Renal cortical epithelial cell (primary cell): ENCODE data around the gene ATXN3L. TPM values are rescaled to one million over a fixed set of nuclear protein-coding genes. Genes with fewer than 3 reads are reported as not detected.

Source experiments
- DNase-seq: peaks from one replicate; pipeline ENCODE4 v3.0.0-alpha.2; 2011; ENCODE audit warnings: low read depth
- total RNA-seq: library from RNA; depleted of rRNA; stranded (reverse); fragments of >200 nt; gene quantifications from 2 replicates; pipeline ENCODE4 v1.2.3, GENCODE V29; 2014

The ATXN3L gene
- total RNA-seq, 1 donor from 2014 or later = not detected

DNA sequence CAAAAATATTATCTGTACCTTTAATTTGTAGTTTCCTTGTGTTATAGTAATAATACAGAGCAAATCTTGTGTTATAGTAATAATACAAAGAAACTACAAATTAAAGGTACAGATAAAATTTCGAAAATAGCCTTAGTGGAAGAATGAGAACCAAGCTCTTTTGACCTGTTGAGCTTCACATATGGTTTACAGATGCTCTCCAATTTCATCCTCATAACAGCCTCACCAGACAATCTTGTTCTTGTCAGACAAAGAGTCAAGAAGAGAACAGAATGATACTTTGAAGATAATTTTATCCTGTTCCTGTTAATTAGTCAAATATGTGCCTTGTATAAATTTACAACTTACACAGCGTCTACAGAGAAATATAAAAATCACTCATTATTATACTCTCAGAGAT lies 12.8 kb downstream of the ATXN3L start:
- DNase-seq = no peak

DNA sequence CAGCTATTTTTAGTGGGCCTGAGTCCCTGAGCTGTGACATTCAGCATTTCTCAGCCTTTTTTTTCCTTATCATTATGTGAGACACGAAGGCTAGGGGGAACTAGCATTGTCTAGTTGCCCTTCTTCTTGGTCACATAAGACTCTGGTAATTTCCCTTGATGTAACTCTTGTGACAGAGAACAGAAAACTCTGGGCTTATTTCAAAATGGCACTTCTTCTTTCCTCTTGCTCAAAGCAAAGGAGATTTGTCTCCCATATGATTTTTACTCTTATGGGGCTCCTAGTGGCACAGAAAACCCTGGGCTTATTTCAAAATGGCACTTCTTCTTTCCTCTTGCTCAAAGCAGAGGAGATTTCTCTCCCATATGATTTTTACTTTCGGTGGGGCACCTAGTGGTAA lies 14.7 kb downstream of the ATXN3L start:
- no peak for DNase-seq

DNA sequence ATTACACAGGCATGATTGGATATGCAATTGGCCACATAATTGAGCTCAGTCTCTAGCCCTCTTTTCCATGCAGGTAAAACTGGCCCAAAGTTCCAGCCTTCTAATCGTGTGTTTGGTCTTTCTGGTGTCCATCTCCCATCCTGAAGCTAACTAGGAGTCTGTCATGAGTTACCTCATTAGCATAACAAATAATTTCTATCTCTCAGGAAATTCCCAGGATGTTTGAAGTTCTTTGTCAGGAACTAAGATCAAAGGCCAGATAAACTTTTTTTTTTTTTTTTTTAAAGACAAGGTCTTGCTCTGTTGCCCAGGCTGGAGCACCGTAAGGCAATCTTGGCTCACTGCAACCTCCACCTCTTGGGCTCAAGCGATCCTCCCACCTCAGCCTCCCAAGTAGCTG lies 15.8 kb downstream of the ATXN3L start:
- no peak for DNase-seq

DNA sequence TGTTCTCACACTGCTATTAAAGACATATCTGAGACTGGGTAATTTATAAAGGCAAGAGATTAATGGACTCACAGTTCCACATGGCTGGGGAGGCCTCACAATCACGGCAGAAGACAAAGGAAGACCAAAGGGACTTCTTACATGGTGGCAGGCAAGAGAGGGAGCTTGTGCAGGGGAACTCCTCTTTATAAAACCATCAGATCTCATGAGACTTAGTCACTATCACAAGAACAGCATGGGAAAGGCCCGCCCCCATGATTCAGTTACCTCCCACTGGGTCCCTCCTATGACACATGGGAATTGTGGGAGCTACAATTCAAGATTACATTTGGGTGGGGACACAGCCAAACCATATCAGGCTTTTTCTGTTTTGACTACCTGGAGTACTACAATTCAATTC lies 16.6 kb downstream of the ATXN3L start:
- peak; percentile 7 for DNase-seq

DNA sequence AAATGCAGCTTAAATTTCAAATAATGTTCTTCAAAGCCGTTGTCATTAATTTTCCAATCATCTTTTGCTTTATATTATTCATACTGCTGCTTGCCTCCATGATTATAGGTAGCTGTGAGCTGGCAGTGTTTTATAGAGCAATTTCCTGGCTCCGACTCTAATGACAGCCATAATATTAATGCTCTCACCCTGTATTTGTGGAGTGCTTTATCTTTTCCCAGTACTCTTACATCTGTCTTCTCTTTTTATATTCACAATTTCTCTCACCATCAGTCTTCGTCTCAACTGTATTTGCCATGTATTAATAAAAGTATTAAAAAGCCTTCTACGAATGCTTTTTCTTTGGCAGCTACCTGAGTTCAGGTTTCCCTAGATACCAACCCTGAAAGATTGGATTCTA lies 21.0 kb downstream of the ATXN3L start:
- DNase-seq = no peak

DNA sequence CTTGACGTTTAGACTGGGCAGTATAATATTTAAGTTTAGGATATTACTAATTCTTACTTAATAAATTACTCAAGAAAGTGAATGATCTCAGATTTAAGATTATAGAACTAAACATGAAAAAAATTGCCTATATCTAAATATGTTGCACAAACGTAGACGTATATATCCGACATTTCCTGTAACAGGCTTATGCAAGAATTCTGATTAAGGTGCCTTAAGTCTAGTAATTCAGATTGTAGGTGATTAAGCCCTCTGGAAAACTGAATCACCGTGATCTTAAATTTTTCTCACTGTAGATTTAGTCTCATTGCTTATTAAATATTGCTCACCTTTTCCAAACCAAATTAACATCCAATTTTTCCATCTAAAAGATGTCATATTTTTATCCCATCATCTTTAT lies 24.0 kb downstream of the ATXN3L start:
- no peak for DNase-seq

DNA sequence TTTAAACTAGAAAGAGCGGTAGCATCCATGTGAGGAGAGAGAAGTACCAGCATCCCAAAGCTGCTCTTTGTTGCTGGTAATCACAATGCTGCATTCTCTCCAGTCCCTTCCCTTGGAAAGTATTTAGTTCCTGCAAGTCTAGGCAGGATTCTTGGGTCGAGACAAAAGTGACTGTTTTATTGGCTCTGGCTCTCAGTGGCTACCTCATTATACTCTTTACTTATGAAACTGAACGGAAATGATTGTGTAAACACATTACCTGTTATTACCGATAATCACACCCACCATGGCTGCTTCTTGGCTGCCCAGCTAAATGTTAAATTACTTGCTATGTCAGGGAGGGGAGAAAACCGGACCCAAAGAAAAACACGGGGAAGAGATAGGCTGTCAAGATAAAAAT lies 26.2 kb downstream of the ATXN3L start:
- DNase-seq = peak; percentile 4

DNA sequence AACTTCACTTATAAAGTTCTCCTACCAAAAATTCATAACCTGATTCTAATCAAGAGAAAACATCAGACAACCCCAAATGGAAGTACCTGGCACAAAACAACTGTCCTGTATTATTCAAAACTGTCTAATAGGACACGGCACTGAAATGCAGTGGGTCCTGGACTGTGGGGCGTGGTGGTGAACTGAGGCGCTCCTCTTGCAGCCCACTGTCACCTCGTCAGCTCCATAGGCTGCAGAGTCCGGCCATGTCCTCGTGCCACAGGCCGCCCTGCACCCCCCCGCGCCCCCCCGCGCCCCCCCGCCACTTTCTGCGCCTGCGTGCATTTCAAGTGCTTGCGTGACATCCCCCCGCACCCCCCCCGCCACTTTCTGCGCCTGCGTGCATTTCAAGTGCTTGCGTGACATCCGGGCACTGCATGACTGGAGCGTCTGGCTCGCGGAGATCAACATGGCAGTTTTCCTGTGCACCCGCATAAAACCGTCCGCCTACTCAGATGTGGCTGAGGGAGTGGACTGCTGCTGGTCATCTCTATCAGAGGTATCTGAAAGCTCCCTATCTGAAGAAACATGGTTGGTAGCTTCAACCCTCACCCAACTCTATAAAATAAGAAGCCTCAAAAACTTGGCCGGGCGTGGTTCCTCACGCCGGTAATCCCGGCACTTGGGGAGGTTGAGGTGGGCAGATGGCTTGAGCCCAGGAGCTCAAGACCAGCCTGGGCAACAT lies 28.8 kb downstream of the ATXN3L start:
- DNase-seq = no peak

DNA sequence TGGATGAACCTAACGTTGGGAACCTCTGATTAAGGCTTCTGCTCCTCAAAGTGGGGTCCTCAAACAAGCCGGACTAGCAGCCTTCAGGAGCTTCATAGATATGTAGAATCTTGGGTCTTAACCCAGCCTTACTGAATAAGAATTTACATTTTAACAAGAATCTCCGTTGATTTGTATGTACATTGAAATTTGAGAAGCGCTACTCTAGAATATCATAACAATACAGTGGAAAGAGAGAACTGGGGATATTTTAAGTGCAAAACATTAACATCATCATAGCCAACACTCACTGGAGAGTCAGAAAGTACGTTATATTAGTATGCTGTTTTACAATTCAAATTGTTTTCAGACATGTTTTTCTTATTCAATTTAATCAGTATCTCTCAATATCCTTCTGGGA lies 31.2 kb downstream of the ATXN3L start:
- no peak for DNase-seq

DNA sequence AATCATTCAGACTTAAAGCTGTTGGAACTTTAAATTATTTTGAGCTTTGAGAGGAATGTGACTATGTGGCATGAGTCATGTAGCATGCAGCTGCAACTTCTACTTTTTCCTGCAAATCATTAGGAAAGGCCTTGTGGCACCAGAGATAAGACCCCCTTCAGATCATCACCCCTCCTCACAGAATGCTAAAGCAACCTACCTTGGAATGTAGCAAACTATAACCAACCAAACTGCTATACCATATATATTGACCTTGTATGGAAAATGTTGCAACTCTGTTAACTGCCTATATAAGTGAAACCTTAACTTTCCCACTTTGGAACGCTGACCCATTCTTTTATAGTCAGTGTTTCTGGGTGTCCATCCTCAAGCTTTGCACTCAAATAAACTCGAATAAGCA lies 32.0 kb downstream of the ATXN3L start:
- DNase-seq = peak; percentile 67

DNA sequence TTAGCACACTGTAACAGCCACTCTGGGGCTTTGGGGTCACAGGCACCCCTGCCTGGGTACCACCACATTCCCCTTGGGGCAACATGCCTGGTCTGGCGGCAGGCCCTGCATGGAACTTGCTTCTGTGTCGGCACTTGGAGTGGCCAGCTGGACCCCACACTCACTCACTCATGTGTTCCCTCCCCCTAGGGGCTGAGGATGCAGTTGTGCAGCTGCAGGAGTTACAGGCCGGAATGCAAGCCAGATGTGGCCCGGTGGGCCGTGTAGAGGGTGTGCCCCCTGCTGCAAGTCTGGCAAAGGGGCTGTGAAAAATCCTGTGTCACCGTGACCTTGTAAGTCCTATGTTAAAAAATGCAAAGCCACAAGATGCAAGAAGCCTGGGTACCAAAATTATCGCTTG lies 34.2 kb downstream of the ATXN3L start:
- no peak for DNase-seq

DNA sequence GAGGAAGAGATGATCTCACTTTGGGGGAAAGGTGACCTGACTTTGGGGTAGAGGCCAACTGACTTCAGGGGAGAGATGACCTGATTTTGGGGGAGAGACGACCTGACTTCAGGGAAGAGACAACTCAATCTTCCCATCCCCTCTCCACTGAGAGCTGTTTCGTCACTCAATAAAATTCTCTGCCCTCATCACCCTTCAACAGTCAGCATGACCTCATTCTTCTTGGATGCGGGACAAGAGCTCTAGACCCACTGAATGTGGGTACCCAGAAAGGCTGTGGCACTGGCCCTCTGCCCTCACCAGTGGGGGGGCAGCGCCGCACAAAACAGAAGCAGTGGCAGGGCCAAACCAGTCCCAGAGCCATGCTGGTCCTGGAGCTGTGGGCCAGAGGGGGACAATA lies 34.6 kb downstream of the ATXN3L start:
- DNase-seq = no peak

DNA sequence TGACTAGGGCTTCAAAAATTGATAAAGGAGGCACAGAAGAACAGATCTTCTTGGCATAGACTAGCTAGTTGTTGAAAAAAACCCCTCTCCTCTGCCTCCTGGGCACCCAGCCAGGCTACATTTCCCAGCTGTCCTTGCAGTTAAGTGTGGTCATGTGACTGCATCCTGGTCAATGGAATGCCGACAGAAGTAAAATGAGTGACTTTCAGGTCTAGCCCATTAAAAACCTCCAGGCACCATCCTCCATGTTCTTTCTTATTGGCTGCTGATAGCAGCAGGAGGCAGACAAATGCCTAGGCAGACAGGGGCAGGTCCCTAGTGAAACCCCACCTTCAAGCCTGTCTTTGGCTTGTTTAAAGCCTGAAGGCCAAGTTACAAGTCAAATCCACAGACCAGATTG lies 35.3 kb downstream of the ATXN3L start:
- no peak for DNase-seq

DNA sequence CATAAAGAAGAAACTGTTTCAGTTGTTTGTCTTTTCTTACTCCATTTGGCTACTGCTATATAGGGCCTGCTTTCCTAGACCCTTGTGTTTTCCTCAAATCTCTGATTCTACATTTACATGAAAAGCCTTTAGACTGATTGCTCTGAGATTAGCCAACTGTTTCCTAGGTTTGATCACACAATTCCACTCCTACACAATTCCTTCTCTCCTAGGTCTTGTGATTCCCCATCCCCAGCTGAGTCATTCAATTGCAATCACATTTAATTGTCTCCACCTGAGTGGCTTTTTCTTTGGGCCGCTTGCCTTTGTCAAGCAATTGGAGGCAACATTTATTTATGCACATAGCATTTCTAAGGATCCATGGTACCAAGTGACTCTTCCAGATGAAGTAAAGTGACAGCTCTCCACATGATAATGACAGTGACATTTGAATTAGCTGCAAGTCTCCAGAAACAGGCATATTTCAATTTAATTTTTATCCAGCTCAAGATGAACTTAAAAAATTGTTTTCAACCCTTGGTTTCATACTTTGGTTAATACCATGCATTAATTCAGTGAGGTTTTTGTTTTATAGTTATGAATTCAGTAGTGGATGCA lies 35.8 kb downstream of the ATXN3L start:
- DNase-seq = peak; percentile 92

DNA sequence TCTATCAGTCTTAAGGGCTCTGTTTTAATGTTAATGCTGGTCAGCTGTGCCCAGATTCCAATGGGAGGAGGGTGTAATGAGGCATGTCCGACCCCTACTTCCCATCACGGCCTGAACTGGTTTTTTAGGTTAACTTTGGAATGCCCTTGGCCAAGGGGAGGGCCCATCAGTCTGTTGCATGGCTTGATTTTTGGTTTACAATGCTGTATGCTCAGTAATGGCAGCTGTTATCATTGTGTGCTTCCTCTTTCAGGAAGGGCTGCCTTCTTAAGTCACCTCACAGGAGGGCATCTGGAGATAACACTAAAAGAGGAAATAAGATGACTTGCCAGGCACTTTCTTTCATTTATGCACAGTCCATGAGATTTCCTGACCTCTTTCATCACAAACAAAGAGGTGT lies 36.3 kb downstream of the ATXN3L start:
- DNase-seq = peak; percentile 53

DNA sequence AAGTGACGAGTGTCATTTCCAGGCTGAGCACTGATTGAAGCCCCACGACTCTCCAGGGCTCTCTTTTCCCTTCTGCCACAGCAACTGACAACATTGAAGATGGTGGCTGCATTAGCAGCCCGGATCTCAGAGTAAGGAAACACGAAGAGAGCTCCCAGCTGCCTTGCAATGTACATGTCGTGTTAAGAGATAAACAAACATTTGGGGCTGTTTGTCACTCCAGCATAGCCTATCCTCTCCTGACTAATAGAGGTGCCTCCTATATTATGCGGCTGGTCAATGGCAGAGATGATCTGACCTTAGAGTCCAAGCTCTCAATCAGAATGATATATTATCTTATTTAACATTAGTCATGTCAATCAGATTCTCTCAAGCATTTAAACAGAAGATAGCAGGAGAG lies 38.6 kb downstream of the ATXN3L start:
- DNase-seq = no peak

DNA sequence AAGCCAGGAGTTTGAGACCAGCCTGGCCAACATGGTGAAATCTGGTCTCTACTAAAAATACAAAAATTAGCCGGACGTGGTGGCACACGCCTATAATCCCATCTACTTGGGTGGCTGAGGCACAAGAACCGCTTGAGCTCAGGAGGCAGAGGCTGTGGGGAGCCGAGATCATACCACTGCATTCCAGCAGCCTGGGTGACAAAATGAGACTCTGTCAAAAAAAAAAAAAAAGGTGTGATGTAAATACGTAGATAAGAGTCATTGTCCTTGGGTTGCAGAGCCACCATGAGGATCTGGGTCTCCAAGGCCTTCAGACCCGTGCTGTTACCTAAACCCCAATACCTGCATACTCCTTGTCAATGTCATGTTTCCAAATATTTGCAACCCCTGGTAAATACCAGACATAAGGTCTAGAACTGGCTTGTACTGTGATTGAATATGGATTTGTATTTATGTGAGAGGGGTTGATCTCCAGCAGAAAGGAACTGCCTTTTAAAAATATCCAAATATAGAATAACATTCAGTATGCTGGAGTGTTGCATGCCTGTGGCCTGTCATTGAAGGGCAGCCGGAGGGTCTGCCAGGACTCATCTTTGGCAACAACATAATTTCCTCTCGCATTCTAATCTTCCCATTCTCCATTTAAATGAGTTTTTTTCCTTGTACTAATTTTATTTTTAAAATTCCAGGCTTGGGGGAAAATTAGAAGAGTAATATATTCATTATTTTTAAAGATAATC lies 40.4 kb downstream of the ATXN3L start:
- no peak for DNase-seq

DNA sequence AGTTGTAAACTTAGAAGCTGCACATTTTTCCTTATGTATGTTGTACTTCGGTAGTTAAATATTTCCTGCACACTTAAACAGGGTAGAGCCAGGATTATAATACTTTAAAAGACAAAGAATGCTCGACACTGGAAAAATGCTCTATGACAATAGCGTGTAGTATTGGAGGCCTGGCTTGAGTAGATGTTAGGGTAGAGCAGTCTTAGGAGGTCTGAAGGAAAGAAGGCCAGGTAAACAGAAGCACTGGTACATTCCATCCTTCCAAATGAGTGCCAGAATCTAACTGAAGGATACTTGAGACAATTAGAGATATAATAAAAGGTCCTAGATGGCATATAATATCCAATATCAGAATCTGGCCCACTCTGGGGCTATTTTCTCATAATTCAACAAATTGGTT lies 42.3 kb downstream of the ATXN3L start:
- DNase-seq = no peak

DNA sequence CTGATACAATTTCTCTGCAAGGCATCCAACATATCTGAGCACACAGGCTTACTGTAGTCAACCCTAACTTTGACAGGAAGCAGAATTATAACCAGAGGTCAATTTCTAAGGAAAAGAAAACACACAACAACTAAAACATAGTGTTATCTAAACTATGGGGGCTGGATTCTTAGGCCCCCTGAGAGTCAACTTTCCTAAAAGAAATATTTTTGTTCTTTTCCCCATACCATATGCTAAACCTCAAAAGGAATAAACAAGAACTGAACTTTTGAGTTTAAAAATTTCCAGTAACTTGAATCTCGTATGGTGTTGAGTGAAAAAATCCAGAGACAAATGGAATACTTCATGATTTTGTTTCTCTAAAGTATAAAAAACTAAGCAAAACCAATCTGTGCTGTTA lies 42.9 kb downstream of the ATXN3L start:
- DNase-seq = no peak

DNA sequence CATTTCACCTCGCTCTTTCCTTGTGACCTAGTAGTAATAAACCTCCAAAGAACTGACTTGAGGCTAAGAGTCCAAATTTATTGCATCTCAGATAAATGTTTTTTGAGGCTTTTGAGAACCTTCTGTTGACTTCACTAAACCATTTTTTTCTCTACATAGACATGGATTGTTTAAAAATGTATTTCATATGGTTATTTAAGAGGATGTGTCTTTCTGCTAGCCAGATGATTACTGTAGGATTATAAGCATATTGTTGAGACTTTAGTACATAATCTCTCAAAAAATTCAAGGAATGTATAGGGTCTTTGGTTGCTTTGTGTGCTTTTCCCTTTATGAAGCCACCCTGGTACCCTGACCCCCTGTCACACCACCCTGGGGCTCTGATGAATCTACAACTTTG lies 44.8 kb downstream of the ATXN3L start:
- DNase-seq = no peak

DNA sequence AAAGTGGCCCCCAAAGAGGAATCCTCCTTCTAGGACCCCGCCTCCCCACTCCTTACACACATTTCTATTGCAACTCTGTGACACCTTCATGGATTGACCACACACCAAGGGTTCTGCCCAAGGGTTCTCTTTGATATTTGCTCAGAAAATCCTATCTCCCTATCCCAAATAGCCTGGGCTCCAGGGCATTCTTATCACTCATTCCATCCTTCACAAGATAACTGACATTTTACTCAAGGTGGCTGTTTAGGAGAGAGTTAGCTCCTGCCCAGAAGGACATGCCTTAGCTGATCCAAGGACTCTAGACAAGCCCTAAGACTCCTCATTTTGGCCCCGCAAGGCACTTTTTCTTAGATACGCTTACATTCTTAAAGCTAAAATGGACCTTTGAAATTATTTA lies 47.4 kb downstream of the ATXN3L start:
- DNase-seq = no peak

DNA sequence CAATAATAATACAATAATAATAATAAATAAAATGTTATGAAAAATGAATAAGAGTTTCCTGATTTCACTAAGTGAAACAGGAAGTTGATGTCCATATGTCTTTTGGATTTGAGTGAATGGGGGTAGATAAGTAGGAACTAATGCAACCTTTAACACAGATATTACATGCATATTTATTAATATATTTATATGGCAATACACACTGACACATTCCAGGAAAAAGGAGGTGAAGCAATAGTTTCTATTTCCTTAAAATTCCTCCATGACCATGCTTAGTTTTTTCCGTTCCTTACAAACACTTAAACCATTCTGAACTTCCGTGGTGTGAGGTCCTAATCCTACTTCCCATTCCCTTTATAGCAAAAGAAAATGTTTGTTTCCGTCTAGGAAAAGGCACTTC lies 48.3 kb downstream of the ATXN3L start:
- DNase-seq = no peak

DNA sequence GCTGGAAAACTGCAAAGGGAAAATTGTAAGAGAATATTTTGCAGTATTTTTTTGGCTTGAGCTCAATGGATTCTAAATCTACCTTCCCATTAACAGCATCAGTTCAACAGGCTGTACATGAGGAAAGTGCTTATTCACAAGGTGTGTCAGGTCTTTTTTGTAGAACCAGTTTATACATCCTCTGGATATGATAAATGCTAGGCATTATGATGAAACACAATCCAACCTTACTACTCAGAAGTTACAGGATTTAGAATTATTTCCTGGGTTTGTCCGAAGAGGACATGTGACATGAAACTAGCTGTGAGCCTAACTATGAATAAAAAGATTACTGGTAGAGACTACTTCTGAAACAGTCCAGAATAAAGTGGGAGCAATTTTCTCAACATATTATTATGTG lies 49.5 kb downstream of the ATXN3L start:
- DNase-seq = no peak
